NT2/D1 (cell line): ENCODE data around the gene NUCB1.
"Not testable (repeated sequence)": the region's sequence is repeated elsewhere in the genome, so short reads cannot be mapped to it uniquely, and the experiment has no call there.

Experiments
- YY1 ChIP-seq: IDR thresholded peaks from 2 replicates; pipeline ENCODE4 v1.6.1; 2011; ENCODE audit not compliant: insufficient read length, insufficient read depth
- ZNF274 ChIP-seq: IDR thresholded peaks from 2 replicates; pipeline ENCODE4 v1.6.1; 2011; ENCODE audit warnings: mild to moderate bottlenecking, low read depth, low read length

- TF ChIP-seq YY1, ZNF274: not testable (repeated sequence)
These were observed 19.2 kb downstream of the NUCB1 start for GRCh38 chr19:48919271-48919670.
